ENCODE data around the gene CYP2C19.

DNA sequence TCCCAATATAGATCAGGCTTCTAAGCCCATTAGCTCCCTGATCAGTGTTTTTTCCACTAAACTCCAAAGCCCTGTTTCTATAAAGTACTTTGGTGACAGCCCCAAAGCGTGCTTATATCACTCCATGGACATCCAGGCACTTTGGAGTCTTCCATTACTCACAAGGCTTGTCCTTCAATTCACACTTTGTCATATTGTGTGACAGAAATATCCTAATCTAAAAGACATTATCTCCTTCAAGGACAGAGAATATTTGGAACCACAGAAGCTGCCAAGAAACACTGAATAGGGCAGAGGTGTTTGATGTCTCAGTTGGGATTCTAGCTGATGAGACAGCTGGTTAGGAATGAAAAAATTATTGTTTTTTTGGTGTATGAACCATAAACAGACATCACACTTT is 18.4 kb downstream of the CYP2C19 start:
- no peak for TF ChIP-seq CTCF (IDR thresholded peaks at IDR 0.05)
- TF ChIP-seq EZH2 (IDR thresholded peaks at IDR 0.05; ENCODE audit: borderline replicate concordance, insufficient read depth, low read depth, low read length, poor library complexity, severe bottlenecking): no peak
